H9 (cell line): ENCODE measurements around the gene ACSF3. TPM values are rescaled to one million over a fixed set of nuclear protein-coding genes. Genes with fewer than 3 reads are reported as not detected.
A peak's percentile ranks its signal among the peaks of the same experiment; 100 is the strongest.

Experiments used
- DNase-seq: peaks from one replicate; pipeline ENCODE4 v3.0.0-alpha.2; 2017
- H2AFZ ChIP-seq: one replicate; pipeline ENCODE4 v1.6.1; 2013; ENCODE audit warnings: mild to moderate bottlenecking, low read length, control low read depth, moderate library complexity
- H2AK5ac ChIP-seq: 2 replicates; pipeline ENCODE4 v1.6.1; 2013; ENCODE audit warnings: low read length, control low read depth, mixed read lengths; ENCODE audit not compliant: insufficient read length
- H2BK120ac ChIP-seq: one replicate; pipeline ENCODE4 v1.6.1; 2013; ENCODE audit warnings: low read depth, mild to moderate bottlenecking, low read length, control low read depth, inconsistent platforms; ENCODE audit not compliant: poor library complexity, severe bottlenecking
- H2BK12ac ChIP-seq: 2 replicates; pipeline ENCODE4 v1.6.1; 2013; ENCODE audit warnings: low read length, control low read depth, mixed read lengths, low read depth; ENCODE audit not compliant: insufficient read length
- H2BK15ac ChIP-seq: 2 replicates; pipeline ENCODE4 v1.6.1; 2013; ENCODE audit warnings: low read depth, low read length, control low read depth
- H2BK20ac ChIP-seq: one replicate; pipeline ENCODE4 v1.6.1; 2013; ENCODE audit warnings: low read depth, mild to moderate bottlenecking, low read length, control low read depth, inconsistent platforms; ENCODE audit not compliant: poor library complexity, severe bottlenecking
- H2BK5ac ChIP-seq: 2 replicates; pipeline ENCODE4 v1.6.1; 2013; ENCODE audit warnings: low read length, control low read depth, mixed read lengths; ENCODE audit not compliant: insufficient read length
- H3K14ac ChIP-seq: 2 replicates; pipeline ENCODE4 v1.6.1; 2013; ENCODE audit warnings: low read length, control low read depth; ENCODE audit not compliant: insufficient read depth
- H3K18ac ChIP-seq: 2 replicates; pipeline ENCODE4 v1.6.1; 2013; ENCODE audit warnings: low read depth, mild to moderate bottlenecking, mixed read lengths, low read length, control low read depth; ENCODE audit not compliant: insufficient read length
- H3K23ac ChIP-seq: 2 replicates; pipeline ENCODE4 v1.6.1; 2013; ENCODE audit warnings: low read length, control low read depth, mixed read lengths, low read depth; ENCODE audit not compliant: insufficient read length
- H3K23me2 ChIP-seq: 2 replicates; pipeline ENCODE4 v1.6.1; 2013; ENCODE audit warnings: low read depth, mild to moderate bottlenecking, mixed read lengths, low read length, control low read depth; ENCODE audit not compliant: insufficient read length, poor library complexity, severe bottlenecking
- H3K27ac ChIP-seq: 2 replicates; pipeline ENCODE4 v1.5.1; 2013; ENCODE audit warnings: low read length, control low read depth, mixed read lengths, low read depth; ENCODE audit not compliant: insufficient read length
- H3K27me3 ChIP-seq: 2 replicates; pipeline ENCODE4 v1.6.1; 2013; ENCODE audit warnings: low read length, control low read depth, inconsistent platforms; ENCODE audit not compliant: insufficient read depth
- H3K4ac ChIP-seq: 2 replicates; pipeline ENCODE4 v1.6.1; 2013; ENCODE audit warnings: low read depth, mild to moderate bottlenecking, control low read depth, inconsistent platforms, low read length, moderate library complexity
- H3K4me1 ChIP-seq: 2 replicates; pipeline ENCODE4 v1.6.1; 2013; ENCODE audit warnings: low read length, control low read depth, inconsistent platforms; ENCODE audit not compliant: insufficient read depth
- H3K4me2 ChIP-seq: 2 replicates; pipeline ENCODE4 v1.6.1; 2013; ENCODE audit warnings: low read length, control low read depth, mixed read lengths; ENCODE audit not compliant: insufficient read length, insufficient read depth
- H3K56ac ChIP-seq: 2 replicates; pipeline ENCODE4 v1.6.1; 2013; ENCODE audit warnings: low read depth, mild to moderate bottlenecking, mixed read lengths, low read length, control low read depth; ENCODE audit not compliant: insufficient read length
- H3K79me1 ChIP-seq: 2 replicates; pipeline ENCODE4 v1.6.1; 2013; ENCODE audit warnings: low read depth, mild to moderate bottlenecking, moderate library complexity, low read length, control low read depth, inconsistent platforms; ENCODE audit not compliant: insufficient read depth, poor library complexity, severe bottlenecking
- H3K79me2 ChIP-seq: 2 replicates; pipeline ENCODE4 v1.6.1; 2013; ENCODE audit warnings: low read length, control low read depth, inconsistent platforms; ENCODE audit not compliant: insufficient read depth
- H3K9ac ChIP-seq: 2 replicates; pipeline ENCODE4 v1.6.1; 2013; ENCODE audit warnings: low read length, control low read depth, mixed read lengths; ENCODE audit not compliant: insufficient read length; ENCODE audit errors: extremely low read depth
- H3K9me3 ChIP-seq: one replicate; pipeline ENCODE4 v1.6.1; 2013; ENCODE audit warnings: low read depth, low read length, inconsistent platforms; ENCODE audit not compliant: control insufficient read depth
- H3T11ph ChIP-seq: one replicate; pipeline ENCODE4 v1.6.1; 2013; ENCODE audit warnings: mild to moderate bottlenecking, low read length, control low read depth, inconsistent platforms
- H4K20me1 ChIP-seq: one replicate; pipeline ENCODE4 v1.6.1; 2013; ENCODE audit not compliant: control insufficient read depth, insufficient read length, insufficient read depth
- H4K5ac ChIP-seq: 2 replicates; pipeline ENCODE4 v1.6.1; 2013; ENCODE audit warnings: low read depth, mild to moderate bottlenecking, mixed read lengths, low read length, control low read depth; ENCODE audit not compliant: insufficient read length
- H4K8ac ChIP-seq: replicated peaks from 2 replicates; pipeline ENCODE4 v1.6.1; 2013; ENCODE audit warnings: low read length, control low read depth, mixed read lengths, low read depth; ENCODE audit not compliant: insufficient read length
- H4K91ac ChIP-seq: 2 replicates; pipeline ENCODE4 v1.6.1; 2013; ENCODE audit warnings: low read depth, mild to moderate bottlenecking, moderate library complexity, mixed read lengths, low read length, control low read depth; ENCODE audit not compliant: insufficient read length
- H3K27ac Mint-ChIP-seq, 3 experiments: 2 replicates in 2 of 3; 3 replicates in 1 of 3; pipeline ENCODE4 v1.8.0; 2020 to 2021; ENCODE audit warnings: mixed read lengths in 3 of 3, mild to moderate bottlenecking in 1 of 3, moderate library complexity in 1 of 3
- H3K27me3 Mint-ChIP-seq: 2 replicates; pipeline ENCODE4 v1.8.0; 2021; ENCODE audit warnings: low read depth, mild to moderate bottlenecking, moderate library complexity, mixed read lengths
- H3K36me3 Mint-ChIP-seq, 3 experiments: 2 replicates in 2 of 3; 3 replicates in 1 of 3; pipeline ENCODE4 v1.8.0; 2020 to 2021; ENCODE audit warnings: low read depth in 3 of 3, mixed read lengths in 3 of 3; ENCODE audit not compliant: insufficient read depth in 1 of 3
- H3K4me1 Mint-ChIP-seq, 2 experiments: 2 replicates each; pipeline ENCODE4 v1.8.0; 2020; ENCODE audit warnings: mixed read lengths in 2 of 2
- H3K4me3 Mint-ChIP-seq, 2 experiments: 2 replicates in 1 of 2; 3 replicates in 1 of 2; pipeline ENCODE4 v1.8.0; 2020 to 2021; ENCODE audit warnings: mild to moderate bottlenecking in 2 of 2, mixed read lengths in 2 of 2, moderate library complexity in 1 of 2
- H3K9me3 Mint-ChIP-seq, 2 experiments: 2 replicates in 1 of 2; 3 replicates in 1 of 2; pipeline ENCODE4 v1.8.0; 2020; ENCODE audit warnings: mild to moderate bottlenecking in 2 of 2, mixed read lengths in 2 of 2, moderate library complexity in 1 of 2
- WGBS: extraction: QIAGEN DNeasy Blood & Tissue Kit; methylation state at CpG from one replicate; pipeline ENCODE4 v1.1.7; 2013; ENCODE audit warnings: missing lambda C conversion rate, low lambda C conversion rate, mixed read lengths; ENCODE audit not compliant: insufficient read length; ENCODE audit errors: extremely low coverage; 5-methylcytosine and 5-hydroxymethylcytosine counted together
- total RNA-seq: library from RNA; stranded (reverse); gene quantifications from 2 replicates; pipeline ENCODE4 v1.2.1, GENCODE V29; 2021
- TF ChIP-seq, protein P1 (sequence below): fragments of 200-600 bp; sonication (generic); conservative IDR thresholded peaks from 3 replicates; pipeline ENCODE4 v1.8.0; 2021; ENCODE audit warnings: antibody characterized with exemption, mild to moderate bottlenecking

The ACSF3 gene
- total RNA-seq, 1 experiment from 2014 or later: 31.3 TPM

DNA sequence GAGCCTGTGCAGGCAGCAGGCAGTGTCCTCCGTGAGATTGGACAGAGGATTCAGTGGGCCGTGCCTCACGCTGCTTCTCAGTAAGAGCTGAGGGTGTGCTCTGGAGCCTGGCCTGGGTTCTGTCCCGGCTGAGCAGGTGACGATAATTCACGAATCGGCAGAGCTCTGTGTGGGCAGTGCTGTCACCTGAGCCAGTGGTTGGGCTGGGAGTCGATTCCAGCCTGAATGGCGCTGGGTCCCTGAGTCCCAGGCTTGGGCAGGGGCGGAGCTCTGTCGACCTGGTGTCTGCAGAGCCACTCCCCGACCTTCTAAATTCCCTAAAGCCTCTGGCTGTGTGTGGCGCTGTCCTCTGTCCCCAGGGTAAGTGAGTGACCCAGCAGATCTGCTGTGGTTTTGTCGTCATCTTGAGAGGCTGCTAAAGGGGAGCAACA, 8.4 kb downstream of the ACSF3 start:
- no peak overlapping the region for H3K18ac ChIP-seq
- H3K23me2 ChIP-seq: no peaks in the 10 kb centered on the region
- no peaks in the 10 kb centered on the region for H3K9me3 ChIP-seq
- no peak overlapping the region for H4K91ac ChIP-seq
- H2AFZ ChIP-seq: no peak overlapping the region
- no CpG with 5 or more reads among the region's 14 CpGs for WGBS
- TF ChIP-seq, protein P1, sequence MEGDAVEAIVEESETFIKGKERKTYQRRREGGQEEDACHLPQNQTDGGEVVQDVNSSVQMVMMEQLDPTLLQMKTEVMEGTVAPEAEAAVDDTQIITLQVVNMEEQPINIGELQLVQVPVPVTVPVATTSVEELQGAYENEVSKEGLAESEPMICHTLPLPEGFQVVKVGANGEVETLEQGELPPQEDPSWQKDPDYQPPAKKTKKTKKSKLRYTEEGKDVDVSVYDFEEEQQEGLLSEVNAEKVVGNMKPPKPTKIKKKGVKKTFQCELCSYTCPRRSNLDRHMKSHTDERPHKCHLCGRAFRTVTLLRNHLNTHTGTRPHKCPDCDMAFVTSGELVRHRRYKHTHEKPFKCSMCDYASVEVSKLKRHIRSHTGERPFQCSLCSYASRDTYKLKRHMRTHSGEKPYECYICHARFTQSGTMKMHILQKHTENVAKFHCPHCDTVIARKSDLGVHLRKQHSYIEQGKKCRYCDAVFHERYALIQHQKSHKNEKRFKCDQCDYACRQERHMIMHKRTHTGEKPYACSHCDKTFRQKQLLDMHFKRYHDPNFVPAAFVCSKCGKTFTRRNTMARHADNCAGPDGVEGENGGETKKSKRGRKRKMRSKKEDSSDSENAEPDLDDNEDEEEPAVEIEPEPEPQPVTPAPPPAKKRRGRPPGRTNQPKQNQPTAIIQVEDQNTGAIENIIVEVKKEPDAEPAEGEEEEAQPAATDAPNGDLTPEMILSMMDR: no peak
- H2BK5ac ChIP-seq: no peak overlapping the region
- no peak overlapping the region for H3K23ac ChIP-seq
- H3K79me2 ChIP-seq: no peaks in the 10 kb centered on the region; the same call in 1 of the 2 replicates
- no peak overlapping the region for H3K4me2 ChIP-seq
- no peak overlapping the region for H2BK20ac ChIP-seq
- Mint-ChIP-seq H3K36me3 (peaks cover 9 to 62% (median 53%) of the 10 kb centered on the region in 3 experiments), H3K9me3 (no peaks in the 10 kb centered on the region), H3K27ac (no peak overlapping the region), H3K4me1 (peaks cover 15 to 16% of the 10 kb centered on the region in 2 experiments), H3K4me3 (no peak overlapping the region), H3K27me3 (no peaks in the 10 kb centered on the region)
- H3T11ph ChIP-seq: no peak overlapping the region
- no peak overlapping the region for H4K5ac ChIP-seq
- H3K79me1 ChIP-seq: no peaks in the 10 kb centered on the region
- no peak overlapping the region for H3K4ac ChIP-seq
- no peak overlapping the region for H2BK15ac ChIP-seq
- no peak overlapping the region for H2AK5ac ChIP-seq
- H3K4me1 ChIP-seq: no peaks in the 10 kb centered on the region
- H4K20me1 ChIP-seq: peaks cover 2% of the 10 kb centered on the region
- no peak overlapping the region for H3K14ac ChIP-seq
- DNase-seq: peak; percentile 49
- H3K27ac ChIP-seq: no peak overlapping the region
- H3K27me3 ChIP-seq: no peaks in the 10 kb centered on the region
- no peak overlapping the region for H3K9ac ChIP-seq
- H2BK12ac ChIP-seq: no peak overlapping the region
- no peak overlapping the region for H3K56ac ChIP-seq
- H2BK120ac ChIP-seq: no peak overlapping the region
- H4K8ac ChIP-seq: no peak overlapping the region
